ENCODE results near the gene CSN2. TPM values are rescaled to one million over a fixed set of nuclear protein-coding genes. Genes with fewer than 3 reads are reported as not detected.

CSN2 gene
- total and polyA plus RNA-seq, 2 of the 8 experiments (the other 6 are each of a cell fraction or from before 2014, with no cell fraction given) = not detected

DNA sequence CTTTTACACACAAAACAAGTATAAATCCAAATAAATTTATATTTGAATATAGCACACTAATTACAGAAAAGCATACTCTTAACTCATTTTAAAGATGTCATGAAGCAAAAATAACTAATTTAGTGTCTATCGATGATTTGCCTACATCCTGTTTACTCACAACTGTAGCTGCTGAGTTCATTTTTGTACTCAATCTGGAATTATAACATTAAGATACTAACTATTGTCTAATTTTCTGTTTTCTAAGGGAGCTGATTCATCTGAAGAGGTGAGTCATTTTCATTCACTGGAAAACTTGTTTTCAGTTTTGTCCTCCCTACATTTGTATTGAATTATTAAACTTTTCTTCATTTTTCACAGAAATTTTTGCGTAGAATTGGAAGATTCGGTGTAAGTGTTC lies 33.9 kb upstream of the CSN2 start:
- no peak overlapping the region for H3K27ac ChIP-seq (ENCODE audit: low read depth, low read length)
- FAIRE-seq (no peak), DNase-seq (ENCODE audit: low read depth in 1 of 2, low spot score in 2 of 2) (no peak)
- H2BK12ac ChIP-seq (ENCODE audit: low read depth, low read length) = no peak overlapping the region
- H3K23ac ChIP-seq (ENCODE audit: insufficient read length) = no peak overlapping the region
- no peak overlapping the region for H3K56ac ChIP-seq (replicated peaks; ENCODE audit: insufficient read length, low read depth, low read length)
- CTCF ChIA-PET (ENCODE audit: partially characterized antibody) = no interaction called here
- H2AFZ ChIP-seq (ENCODE audit: low read length) = no peak overlapping the region
- no peaks in the 10 kb centered on the region for H3K27me3 ChIP-seq (replicated peaks in 1 of 4; ENCODE audit: control insufficient read depth in 3 of 4, extremely low read depth in 1 of 4, insufficient read depth in 3 of 4, low read length in 3 of 4)
- H4K91ac ChIP-seq (replicated peaks; ENCODE audit: insufficient read length, low read length) = no peak overlapping the region
- no peak overlapping the region for H3K14ac ChIP-seq (ENCODE audit: insufficient read length)
- H3K79me2 ChIP-seq (ENCODE audit: control insufficient read depth in 1 of 2, insufficient read depth in 2 of 2, low read length in 2 of 2) = no peaks in the 10 kb centered on the region
- no peaks in the 10 kb centered on the region for H4K20me1 ChIP-seq (replicated peaks in 1 of 2; ENCODE audit: control insufficient read depth in 1 of 2, insufficient read depth in 2 of 2, low read length in 2 of 2)
- POLR2A ChIA-PET (ENCODE audit: partially characterized antibody) = no interaction called here
- H3K36me3 ChIP-seq (ENCODE audit: control insufficient read depth in 2 of 4, insufficient read depth in 4 of 4, low read length in 3 of 4) = no peaks in the 10 kb centered on the region
- WGBS, 2 experiments (ENCODE audit: extremely low coverage in 1 of 2, insufficient coverage in 1 of 2, insufficient read length in 1 of 2, insufficient replicate concordance in 2 of 2, low coverage in 1 of 2, low lambda C conversion rate in 2 of 2, missing lambda C conversion rate in 1 of 2) = 92% methylated on average over 3 of the region's 3 CpGs; no CpG with 5 or more reads in 1 of the 2 experiments
- no peak overlapping the region for H2BK15ac ChIP-seq (ENCODE audit: low read length)
- H4K5ac ChIP-seq (ENCODE audit: insufficient read length, low read depth, low read length) = no peak overlapping the region
- H2BK20ac ChIP-seq (ENCODE audit: low read length) = no peak overlapping the region
- no peak overlapping the region for H4K8ac ChIP-seq (ENCODE audit: extremely low read depth, insufficient read depth, low read length)
- no peak overlapping the region for H2AK5ac ChIP-seq (ENCODE audit: low read depth, low read length)
- H3K4me2 ChIP-seq (ENCODE audit: insufficient read depth in 1 of 2, low read depth in 2 of 2, low read length in 2 of 2) = no peak overlapping the region
- no peak for TF ChIP-seq HDAC2 (IDR thresholded peaks at IDR 0.05; ENCODE audit: borderline replicate concordance in 1 of 2, low read depth in 2 of 2, low read length in 2 of 2)
- no peak for TF ChIP-seq BRCA1 (IDR thresholded peaks at IDR 0.05; ENCODE audit: low read depth, low read length)
- no peak for TF ChIP-seq NANOG (IDR thresholded peaks at IDR 0.05; ENCODE audit: insufficient read depth, low read depth, low read length, poor library complexity, severe bottlenecking)
- no peak for TF ChIP-seq POLR2AphosphoS5 (IDR thresholded peaks at IDR 0.05; ENCODE audit: low read depth, low read length)
- no peak for TF ChIP-seq ZNF274 (IDR thresholded peaks at IDR 0.05; ENCODE audit: borderline replicate concordance, extremely low read depth, low read length)
- TF ChIP-seq SIRT6 (IDR thresholded peaks at IDR 0.05; ENCODE audit: low read length) = no peak
- no peak for TF ChIP-seq GABPA (IDR thresholded peaks at IDR 0.05; ENCODE audit: borderline replicate concordance, insufficient read depth, low read length)
- TF ChIP-seq, protein P1, sequence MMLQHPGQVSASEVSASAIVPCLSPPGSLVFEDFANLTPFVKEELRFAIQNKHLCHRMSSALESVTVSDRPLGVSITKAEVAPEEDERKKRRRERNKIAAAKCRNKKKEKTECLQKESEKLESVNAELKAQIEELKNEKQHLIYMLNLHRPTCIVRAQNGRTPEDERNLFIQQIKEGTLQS (IDR thresholded peaks at IDR 0.05; ENCODE audit: insufficient read depth, low read depth, low read length) = no peak
- no peak for TF ChIP-seq TBP (IDR thresholded peaks at IDR 0.05; ENCODE audit: low read depth, low read length)
- TF ChIP-seq RXRA (IDR thresholded peaks at IDR 0.05; ENCODE audit: insufficient read depth, low read depth, low read length) = no peak
- TF ChIP-seq EGR1 (IDR thresholded peaks at IDR 0.05; ENCODE audit: borderline replicate concordance, low read depth, low read length) = no peak
- no peaks in the 10 kb centered on the region for H3K79me1 ChIP-seq (ENCODE audit: low read depth, low read length)
- H3K4me3 ChIP-seq (ENCODE audit: extremely low read depth in 1 of 4, insufficient read depth in 2 of 4, low read depth in 3 of 4, low read length in 4 of 4) = no peak overlapping the region
- H3K4ac ChIP-seq (replicated peaks; ENCODE audit: insufficient read length, low read depth, low read length) = no peak overlapping the region
- H3K4me1 ChIP-seq (replicated peaks in 1 of 4; ENCODE audit: control insufficient read depth in 3 of 4, insufficient read depth in 4 of 4, low read length in 3 of 4) = no peaks in the 10 kb centered on the region
- H3K18ac ChIP-seq (ENCODE audit: extremely low read depth, low read length) = no peak overlapping the region
- H3K9ac ChIP-seq (replicated peaks in 1 of 4; ENCODE audit: extremely low read depth in 1 of 4, low read depth in 3 of 4, low read length in 3 of 4) = no peak overlapping the region
- no peak overlapping the region for H2BK5ac ChIP-seq (ENCODE audit: low read depth, low read length)
- H3K23me2 ChIP-seq (ENCODE audit: low read depth, low read length) = no peaks in the 10 kb centered on the region
- H3K9me3 ChIP-seq (ENCODE audit: insufficient read depth in 2 of 2, low read depth in 1 of 2, low read length in 1 of 2) = no peaks in the 10 kb centered on the region
- H2BK120ac ChIP-seq (replicated peaks; ENCODE audit: low read depth, low read length) = no peak overlapping the region
